ENCODE measurements around the gene PPP1R12B. TPM values are rescaled to one million over a fixed set of nuclear protein-coding genes. Genes with fewer than 3 reads are reported as not detected.

Gene PPP1R12B
- total RNA-seq, 8 experiments from 2014 or later: 9.7 to 113 (median 18.6) TPM

DNA sequence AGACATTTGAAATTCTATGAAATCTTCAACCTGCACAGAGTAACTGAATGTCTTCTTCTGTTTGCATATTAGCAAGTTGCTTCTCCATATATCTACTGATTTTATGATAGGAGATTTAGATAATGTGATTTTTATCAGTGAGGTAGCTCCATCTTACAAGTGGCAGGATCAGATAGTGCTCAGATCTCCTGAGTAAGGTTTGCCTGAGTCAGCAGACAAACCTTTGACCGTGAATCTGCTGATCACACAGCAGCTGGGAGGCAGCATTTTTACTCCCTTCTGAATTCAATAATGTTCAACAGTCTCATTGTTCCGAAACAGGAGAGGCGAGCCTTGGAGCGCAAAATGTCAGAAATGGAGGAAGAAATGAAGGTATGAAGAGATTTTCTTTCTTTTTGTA lies 220.3 kb downstream of the PPP1R12B start:
- ATAC-seq (replicated peaks in 6 of 8): peak in 1 of 8 experiments; percentile 40
- WGBS, 10 experiments: 14 to 100% (median 84%) methylated on average over 1 to 4 of the region's 4 CpGs; no CpG with 5 or more reads in 3 of the 10 experiments
- Histone ChIP-seq H3K4me1 (replicated peaks in 1 of 2) (peaks cover 11 to 41% of the 10 kb centered on the region in 2 donors), H3K27ac (no peak overlapping the region), H3K4me3 (no peak overlapping the region)
- in situ Hi-C loops (cut with MboI; ENCODE audit: low pct_unique_long_range_greater_than_20kb in 2 of 9, low sequenced_read_pairs in 9 of 9, unreplicated experiment in 9 of 9): no loop called here

DNA sequence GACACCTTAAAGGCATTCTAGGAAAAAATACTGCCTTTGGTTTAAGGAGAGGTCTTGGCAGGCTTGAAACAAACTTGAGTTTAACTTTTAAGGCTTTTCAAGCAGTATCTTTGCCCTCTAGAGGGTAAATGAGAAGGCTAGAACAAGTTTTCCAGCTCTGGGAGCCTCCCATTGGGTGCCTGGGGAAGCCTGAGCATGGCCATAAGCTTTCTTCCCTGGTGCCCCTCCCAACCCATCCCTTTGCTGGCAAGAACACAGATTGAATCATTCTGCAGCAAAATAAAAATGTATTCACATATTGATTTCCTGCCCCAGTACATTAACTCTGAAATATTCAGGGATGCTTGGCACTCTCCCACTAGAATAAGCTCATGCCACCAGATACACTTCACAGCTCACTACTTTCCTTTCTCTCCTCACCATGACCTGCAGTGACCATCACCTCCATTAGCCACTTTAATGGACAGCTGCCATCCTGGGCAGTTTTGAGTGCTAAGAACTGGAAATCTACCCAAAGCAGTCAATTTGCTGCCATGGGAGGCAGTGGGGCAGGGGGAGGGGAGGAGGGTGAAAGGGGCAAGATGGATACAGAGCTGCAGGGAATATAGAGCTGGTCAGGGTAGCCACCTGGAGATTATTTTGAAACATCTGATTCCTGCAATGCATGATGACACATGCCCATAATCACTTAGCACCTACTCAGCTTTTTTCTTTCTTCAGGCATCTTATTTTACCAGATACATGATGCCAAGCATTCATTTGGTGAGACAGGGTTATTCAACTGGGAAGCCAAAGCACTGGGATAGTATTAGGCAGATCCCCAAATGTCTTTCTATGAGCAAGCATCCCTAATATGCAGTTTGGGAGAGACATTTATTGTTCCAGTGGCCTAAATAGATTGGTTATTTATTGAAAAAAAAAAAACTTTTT lies 221.2 kb downstream of the PPP1R12B start:
- Histone ChIP-seq H3K27ac (no peak overlapping the region), H3K4me1 (replicated peaks in 1 of 2) (peaks cover 11 to 41% of the 10 kb centered on the region in 2 donors), H3K4me3 (no peak overlapping the region)
- ATAC-seq (replicated peaks in 6 of 8): peak in 3 of 8 experiments; percentile 20 to 47 (median 26)
- in situ Hi-C loops (cut with MboI; ENCODE audit: low pct_unique_long_range_greater_than_20kb in 2 of 9, low sequenced_read_pairs in 9 of 9, unreplicated experiment in 9 of 9): no loop called here

DNA sequence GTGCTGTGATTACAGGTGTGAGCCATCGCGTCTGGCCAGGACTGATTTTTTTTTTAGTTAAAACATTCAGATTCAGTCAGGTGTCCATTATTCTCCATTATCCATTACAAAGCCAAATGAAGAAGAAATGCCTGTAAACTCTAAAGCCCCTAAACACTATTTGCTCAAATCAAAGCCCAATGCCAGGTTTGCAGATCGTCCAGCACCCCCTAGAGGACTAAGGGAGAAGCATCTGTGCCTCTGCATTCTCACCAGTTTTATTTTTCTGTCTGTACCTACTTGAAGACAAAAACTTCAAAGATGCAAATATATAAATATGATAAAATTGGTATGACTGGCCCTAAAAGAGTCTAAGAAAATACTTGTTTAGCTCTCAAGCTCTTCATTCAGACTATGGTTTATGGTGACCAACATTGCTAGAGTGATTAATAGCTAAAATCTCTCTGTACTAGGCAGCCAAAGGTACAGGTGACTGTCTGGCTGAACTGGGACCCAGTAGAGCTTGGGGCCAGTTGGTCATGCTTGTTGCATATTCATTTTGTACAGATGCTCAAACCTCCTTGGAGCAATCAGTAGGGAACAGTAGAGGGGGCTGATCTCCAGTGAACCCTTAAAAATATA lies 223.3 kb downstream of the PPP1R12B start:
- Histone ChIP-seq H3K27ac (no peak overlapping the region), H3K4me1 (replicated peaks in 1 of 2) (peaks cover 11 to 36% of the 10 kb centered on the region in 2 donors), H3K4me3 (no peak overlapping the region)
- no peak for ATAC-seq (replicated peaks in 6 of 8)
- WGBS, 10 experiments: 0 to 72% (median 54%) methylated on average over 1 to 3 of the region's 3 CpGs; no CpG with 5 or more reads in 4 of the 10 experiments
- in situ Hi-C loops (cut with MboI; ENCODE audit: low pct_unique_long_range_greater_than_20kb in 2 of 9, low sequenced_read_pairs in 9 of 9, unreplicated experiment in 9 of 9): no loop called here

DNA sequence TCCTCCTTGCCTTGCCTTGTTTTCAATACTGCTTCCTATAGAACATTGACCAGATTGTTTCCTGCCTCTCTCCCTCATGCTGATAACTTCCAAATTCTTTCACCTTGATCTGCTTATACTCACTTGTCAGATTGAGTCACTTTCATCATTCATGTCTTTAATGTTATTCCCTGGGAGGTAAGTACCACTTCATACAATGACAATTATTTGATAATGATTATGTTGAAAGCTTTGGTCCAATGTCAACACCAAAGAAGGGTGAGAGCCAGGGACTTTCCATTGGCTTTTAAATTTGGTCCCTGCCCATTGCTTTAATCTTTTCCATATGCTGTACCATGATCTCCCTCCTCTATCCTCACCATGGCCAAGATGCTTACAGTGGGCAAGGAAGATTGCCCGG lies 224.4 kb downstream of the PPP1R12B start:
- no peak for ATAC-seq (replicated peaks in 6 of 8)
- Histone ChIP-seq H3K4me1 (replicated peaks in 1 of 2) (peaks cover 6 to 30% of the 10 kb centered on the region in 2 donors), H3K4me3 (no peak overlapping the region), H3K27ac (no peak overlapping the region)
- in situ Hi-C loops (cut with MboI; ENCODE audit: low pct_unique_long_range_greater_than_20kb in 2 of 9, low sequenced_read_pairs in 9 of 9, unreplicated experiment in 9 of 9): no loop called here
- WGBS, 10 experiments: 17 to 100% (median 89%) methylated on average over 1 of the region's 1 CpG; no CpG with 5 or more reads in 2 of the 10 experiments

DNA sequence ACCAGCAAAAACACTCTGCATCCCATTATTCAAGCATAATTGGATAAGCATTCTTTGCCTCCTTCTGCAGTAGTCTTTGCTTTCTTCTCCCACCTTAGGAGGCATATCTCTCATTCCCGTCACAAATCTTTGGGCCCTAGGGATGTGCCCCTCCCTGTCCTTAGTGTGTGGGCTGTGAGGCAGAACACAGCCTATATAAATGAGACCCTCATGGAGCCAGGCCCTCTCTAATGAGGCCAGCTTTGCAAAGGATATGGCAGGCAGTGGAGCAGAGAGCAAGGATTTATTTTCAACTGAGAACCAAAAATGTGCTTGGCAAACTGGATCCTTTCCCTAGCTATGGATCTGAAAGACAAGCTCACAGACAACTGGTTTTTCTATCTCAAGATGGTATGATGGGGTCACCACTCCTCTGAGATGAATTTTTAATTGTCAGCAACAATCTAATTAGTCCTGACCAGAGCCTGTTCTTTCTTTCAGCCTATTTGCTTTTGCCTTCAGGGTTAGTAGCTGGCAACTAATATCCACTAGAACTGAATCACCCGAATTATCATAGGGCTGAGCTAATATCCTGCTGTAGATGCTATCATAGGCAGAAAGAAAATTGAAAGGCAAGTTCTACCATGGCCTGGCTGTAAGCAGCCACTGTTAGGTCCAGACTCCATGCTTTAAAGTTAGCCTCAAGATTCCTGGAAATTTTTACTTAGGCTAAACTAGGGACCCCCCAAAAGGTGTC lies 227.6 kb downstream of the PPP1R12B start:
- in situ Hi-C loops (cut with MboI; ENCODE audit: low pct_unique_long_range_greater_than_20kb in 2 of 9, low sequenced_read_pairs in 9 of 9, unreplicated experiment in 9 of 9): loop anchor here in 2 of 9 experiments (25.0 kb wide), 2 partner anchors 89 to 239 kb away; partner anchors contain the start of genes PPP1R12B (in 1 of the 2) and UBE2T (in 1 of the 2)
- Histone ChIP-seq H3K4me3 (no peak overlapping the region), H3K4me1 (replicated peaks in 1 of 2) (peaks cover 14 to 18% of the 10 kb centered on the region in 2 donors), H3K27ac (no peak overlapping the region)
- ATAC-seq (replicated peaks in 6 of 8): peak in 4 of 8 experiments; percentile 23 to 54 (median 42)
- WGBS, 10 experiments: 13 to 100% (median 76%) methylated on average over 1 to 2 of the region's 2 CpGs; no CpG with 5 or more reads in 2 of the 10 experiments

DNA sequence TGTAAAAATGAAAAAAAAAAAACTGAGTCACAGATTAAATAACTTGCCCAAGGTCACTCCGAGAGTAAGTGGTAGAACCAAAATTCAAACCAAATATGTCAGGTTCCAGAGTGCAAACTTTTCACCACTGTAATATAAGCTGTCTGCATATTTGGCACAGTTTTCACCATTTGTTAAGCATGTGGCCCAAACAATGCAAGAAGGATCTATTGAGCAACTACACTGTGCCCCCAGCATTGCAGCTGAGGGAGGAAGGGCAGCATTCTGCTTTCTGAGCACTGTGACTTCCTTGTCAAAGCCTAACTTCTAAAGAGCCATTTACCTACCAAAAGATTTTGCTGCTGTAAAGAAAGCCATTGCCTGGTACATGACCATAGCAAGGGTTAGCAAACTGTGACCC lies 228.3 kb downstream of the PPP1R12B start:
- Histone ChIP-seq H3K4me3 (no peak overlapping the region), H3K27ac (no peak overlapping the region), H3K4me1 (replicated peaks in 1 of 2) (peaks cover 14 to 18% of the 10 kb centered on the region in 2 donors)
- 0 to 100% (median 78%) methylated on average over 1 of the region's 1 CpG; no CpG with 5 or more reads in 1 of the 10 experiments for WGBS, 10 experiments
- in situ Hi-C loops (cut with MboI; ENCODE audit: low pct_unique_long_range_greater_than_20kb in 2 of 9, low sequenced_read_pairs in 9 of 9, unreplicated experiment in 9 of 9): loop anchor here in 2 of 9 experiments (25.0 kb wide), 2 partner anchors 90 to 240 kb away; partner anchors contain the start of genes PPP1R12B (in 1 of the 2) and UBE2T (in 1 of the 2)
- ATAC-seq (replicated peaks in 6 of 8): peak in 3 of 8 experiments; percentile 19 to 57 (median 26)

DNA sequence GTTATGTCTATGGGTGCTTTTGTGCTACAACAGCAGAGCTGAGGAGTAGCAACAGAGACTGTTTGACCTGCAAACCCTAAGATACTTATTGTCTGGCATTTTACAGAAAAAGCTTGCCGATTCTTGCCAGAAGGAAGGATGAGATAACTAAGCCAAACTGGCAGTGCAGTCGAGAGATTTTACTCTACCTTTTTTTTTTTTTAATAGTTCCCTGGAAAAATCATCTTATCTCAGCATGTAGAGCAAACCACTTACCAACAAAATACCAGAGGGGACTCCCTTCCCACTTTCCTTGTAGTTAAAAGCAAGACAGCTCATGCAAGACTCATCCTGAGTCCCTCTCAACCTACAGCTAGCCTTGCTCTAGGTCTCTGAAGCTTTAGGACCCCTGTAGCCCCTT lies 228.9 kb downstream of the PPP1R12B start:
- in situ Hi-C loops (cut with MboI; ENCODE audit: low pct_unique_long_range_greater_than_20kb in 2 of 9, low sequenced_read_pairs in 9 of 9, unreplicated experiment in 9 of 9): loop anchor here in 2 of 9 experiments (25.0 kb wide), 2 partner anchors 90 to 240 kb away; partner anchors contain the start of genes PPP1R12B (in 1 of the 2) and UBE2T (in 1 of the 2)
- Histone ChIP-seq H3K4me1 (replicated peaks in 1 of 2) (peaks cover 14 to 18% of the 10 kb centered on the region in 2 donors), H3K4me3 (no peak overlapping the region), H3K27ac (no peak overlapping the region)
- whole genome bisulfite sequencing, 10 experiments: 4 to 71% (median 47%) methylated on average over 1 to 2 of the region's 2 CpGs
- no peak for ATAC-seq (replicated peaks in 6 of 8)

DNA sequence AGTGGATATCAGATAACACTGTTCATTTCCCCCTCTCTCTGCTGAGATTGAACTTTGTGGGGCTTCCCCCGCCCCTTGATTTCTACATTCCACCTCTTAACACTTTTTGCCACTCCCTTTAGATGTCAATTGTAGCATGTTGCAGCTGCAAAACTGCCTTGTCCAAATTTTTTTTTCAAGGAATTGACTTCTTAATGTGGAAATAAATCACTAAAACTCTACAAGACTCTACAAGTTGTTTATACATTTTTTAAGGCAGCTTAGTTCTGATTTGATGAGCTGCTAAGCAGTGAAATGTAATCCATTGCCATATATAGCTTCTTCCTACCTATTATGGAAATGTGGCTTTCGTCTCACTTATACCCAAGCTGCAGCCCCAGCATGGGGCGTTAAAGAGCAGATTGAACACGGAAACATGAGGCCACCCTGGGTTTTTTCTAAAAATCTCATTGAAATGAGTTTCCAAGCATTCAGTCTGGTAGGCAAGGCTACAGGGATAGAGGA lies 229.6 kb downstream of the PPP1R12B start:
- Histone ChIP-seq H3K4me1 (replicated peaks in 1 of 2) (peaks cover 14 to 18% of the 10 kb centered on the region in 2 donors), H3K27ac (no peak overlapping the region), H3K4me3 (no peak overlapping the region)
- peak; percentile 9 to 82 (median 49) for ATAC-seq (replicated peaks in 6 of 8)
- 0 to 48% (median 35%) methylated on average over 1 to 4 of the region's 4 CpGs for WGBS, 10 experiments
- in situ Hi-C loops (cut with MboI; ENCODE audit: low pct_unique_long_range_greater_than_20kb in 2 of 9, low sequenced_read_pairs in 9 of 9, unreplicated experiment in 9 of 9): loop anchor here in 2 of 9 experiments (25.0 kb wide), 2 partner anchors 91 to 241 kb away; partner anchors contain the start of genes PPP1R12B (in 1 of the 2) and UBE2T (in 1 of the 2)

DNA sequence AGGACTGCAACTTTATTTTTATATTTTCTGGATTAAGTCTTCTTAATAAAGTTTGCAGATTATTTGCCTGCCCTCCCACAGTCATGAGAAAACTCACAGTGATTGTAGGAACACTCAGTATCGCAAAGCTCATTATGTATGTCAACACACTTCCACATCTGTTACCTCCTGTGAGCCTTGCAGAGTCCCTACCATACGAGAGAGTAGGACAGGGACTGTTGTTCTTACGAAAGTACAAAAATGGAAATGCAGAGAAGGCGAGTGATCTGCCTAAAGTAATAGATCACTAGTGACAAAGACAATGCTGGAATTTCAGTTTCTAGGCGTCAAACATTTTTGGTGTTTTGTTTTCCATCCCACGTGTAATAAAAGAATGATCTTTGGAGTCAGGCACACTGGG lies 230.1 kb downstream of the PPP1R12B start:
- Histone ChIP-seq H3K4me1 (replicated peaks in 1 of 2) (peaks cover 14 to 18% of the 10 kb centered on the region in 2 donors), H3K4me3 (no peak overlapping the region), H3K27ac (no peak overlapping the region)
- in situ Hi-C loops (cut with MboI; ENCODE audit: low pct_unique_long_range_greater_than_20kb in 2 of 9, low sequenced_read_pairs in 9 of 9, unreplicated experiment in 9 of 9): loop anchor here in 2 of 9 experiments (25.0 kb wide), 2 partner anchors 91 to 241 kb away; partner anchors contain the start of genes PPP1R12B (in 1 of the 2) and UBE2T (in 1 of the 2)
- 14 to 80% (median 49%) methylated on average over 2 to 6 of the region's 6 CpGs; no CpG with 5 or more reads in 1 of the 10 experiments for WGBS, 10 experiments
- peak; percentile 10 to 68 (median 26) for ATAC-seq (replicated peaks in 6 of 8)

DNA sequence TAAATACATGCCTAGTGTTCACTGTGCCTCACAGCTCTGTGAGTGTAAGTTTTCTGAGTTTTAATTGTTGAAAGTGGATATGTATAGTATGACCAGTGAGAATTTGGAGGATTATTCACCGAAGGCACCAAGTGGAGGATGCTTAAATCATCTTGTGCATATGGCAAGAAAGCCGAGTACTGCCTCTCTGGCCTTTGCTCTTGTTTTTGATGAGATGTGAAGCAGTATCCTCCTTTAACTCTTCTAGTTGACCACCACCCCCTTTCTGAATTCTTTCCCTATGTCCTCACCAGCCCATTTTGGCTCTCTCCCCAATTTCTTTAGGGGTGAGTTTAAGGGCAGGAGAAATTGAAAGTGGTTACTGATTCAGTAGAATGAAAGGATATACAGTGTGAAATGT lies 231.3 kb downstream of the PPP1R12B start:
- Histone ChIP-seq H3K4me3 (no peak overlapping the region), H3K4me1 (replicated peaks in 1 of 2) (peaks cover 14 to 18% of the 10 kb centered on the region in 2 donors), H3K27ac (no peak overlapping the region)
- ATAC-seq (replicated peaks in 6 of 8): peak in 2 of 8 experiments; percentile 13 to 28
- WGBS, 10 experiments: 0 to 100% (median 90%) methylated on average over 1 to 2 of the region's 2 CpGs; no CpG with 5 or more reads in 2 of the 10 experiments
- in situ Hi-C loops (cut with MboI; ENCODE audit: low pct_unique_long_range_greater_than_20kb in 2 of 9, low sequenced_read_pairs in 9 of 9, unreplicated experiment in 9 of 9): loop anchor here in 2 of 9 experiments (25.0 kb wide), 2 partner anchors 93 to 243 kb away; partner anchors contain the start of genes PPP1R12B (in 1 of the 2) and UBE2T (in 1 of the 2)

DNA sequence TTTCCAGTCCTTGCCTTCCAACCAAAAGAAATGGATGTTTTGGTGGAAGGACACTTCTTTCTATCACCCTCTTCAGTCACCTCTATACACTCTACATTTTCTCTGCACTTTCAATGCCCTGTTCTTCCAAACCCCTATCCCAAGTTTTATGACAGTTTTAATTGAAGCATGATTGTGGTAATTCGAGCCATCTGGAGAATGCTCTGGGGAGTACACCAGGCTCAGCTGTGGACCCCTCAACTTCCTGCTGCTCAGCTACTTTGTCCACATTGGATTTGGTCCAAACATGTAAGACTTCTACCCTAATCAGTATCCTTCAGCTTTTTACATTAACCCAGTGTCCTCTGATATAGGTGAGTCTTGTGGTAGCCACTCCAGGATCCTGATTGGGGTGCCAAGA lies 232.1 kb downstream of the PPP1R12B start:
- H3K4me3 ChIP-seq: no peak overlapping the region
- no peak for ATAC-seq (replicated peaks in 6 of 8)

More for the DNA sequence above, 232.1 kb downstream of the PPP1R12B start:
- in situ Hi-C loops (cut with MboI; ENCODE audit: low pct_unique_long_range_greater_than_20kb in 2 of 9, low sequenced_read_pairs in 9 of 9, unreplicated experiment in 9 of 9): loop anchor here in 2 of 9 experiments (25.0 kb wide), 2 partner anchors 93 to 243 kb away; partner anchors contain the start of genes PPP1R12B (in 1 of the 2) and UBE2T (in 1 of the 2)
- H3K4me1 ChIP-seq (replicated peaks in 1 of 2): peaks cover 14 to 22% of the 10 kb centered on the region in 2 donors
- no peak overlapping the region for H3K27ac ChIP-seq
- 0 to 100% (median 73%) methylated on average over 1 of the region's 1 CpG; no CpG with 5 or more reads in 4 of the 10 experiments for WGBS, 10 experiments
